ENCODE measurements around the gene PTPN1. TPM values are rescaled to one million over a fixed set of nuclear protein-coding genes. Genes with fewer than 3 reads are reported as not detected.

Gene PTPN1
- total RNA-seq, 2 experiments from 2014 or later: 79.0 to 92.8 TPM

DNA sequence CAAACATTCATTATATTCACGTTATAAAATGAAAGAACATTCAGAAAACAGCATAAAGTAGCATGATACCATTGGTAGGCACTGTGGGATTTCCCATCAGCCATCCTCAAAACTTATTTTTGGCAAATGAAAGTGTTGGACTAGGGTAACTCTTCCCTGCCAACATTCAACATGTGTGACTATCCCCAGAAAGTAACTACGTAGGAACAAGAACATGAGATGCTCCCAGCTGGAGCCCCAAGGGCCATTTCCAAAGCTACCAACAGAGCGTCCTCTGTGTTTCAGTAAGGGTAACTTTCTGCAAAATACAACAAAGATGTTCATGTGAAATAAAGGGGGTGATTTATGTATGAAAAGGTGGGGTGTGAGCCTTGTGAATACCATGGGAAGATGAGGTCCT is 28.4 kb upstream of the PTPN1 start:
- Mint-ChIP-seq H3K9me3 (ENCODE audit: low read depth) (no peaks in the 10 kb centered on the region), H3K4me3 (no peak overlapping the region), H3K36me3 (ENCODE audit: low read depth) (no peaks in the 10 kb centered on the region), H3K27ac (no peak overlapping the region), H3K27me3 (no peaks in the 10 kb centered on the region), H3K4me1 (peaks cover 34% of the 10 kb centered on the region)
- ATAC-seq (no peak), DNase-seq (no peak)
- POLR2A ChIA-PET: interaction anchor here (0.9 to 1.1 kb wide), 2 partner anchors 29 to 106 kb away, joined by 3 read pairs; no protein-coding TSS in a partner anchor
- intact Hi-C loops (cut with DNase I, micrococcal nuclease): no loop called here
- CTCF ChIA-PET: interaction anchor here (0.7 to 3.0 kb wide), 6 partner anchors 21 to 97 kb away, joined by 3 to 19 read pairs (median 6); no protein-coding TSS in a partner anchor

DNA sequence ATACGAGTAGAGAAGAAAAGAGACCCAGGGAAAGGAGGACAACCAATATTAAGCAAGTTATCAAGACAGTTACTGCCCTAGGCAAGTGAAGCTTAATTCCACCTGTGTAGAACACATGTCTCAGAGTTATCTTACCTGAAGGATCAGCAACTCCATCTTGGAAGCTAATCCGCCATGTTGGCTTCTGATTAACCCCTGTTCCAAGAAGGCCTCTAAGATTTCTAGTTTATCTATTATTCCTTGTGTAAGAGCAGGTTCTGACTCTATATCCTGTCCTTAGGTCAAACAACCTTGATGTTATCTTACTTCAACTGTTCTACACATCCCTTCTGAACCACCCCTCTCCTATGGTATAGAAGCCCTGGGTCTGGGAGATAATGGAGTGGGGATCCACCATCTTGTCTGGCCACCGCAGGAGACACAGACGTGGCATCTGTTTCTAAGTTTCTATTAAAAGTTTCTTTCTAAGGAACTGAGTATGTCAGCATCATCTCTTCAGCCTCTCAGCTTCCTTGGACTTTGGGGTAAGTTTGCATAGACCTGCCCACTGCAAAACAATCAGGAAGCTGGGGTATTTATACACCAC is 27.7 kb upstream of the PTPN1 start:
- CTCF ChIA-PET: interaction anchor here (0.6 to 3.0 kb wide), 13 partner anchors 9 to 97 kb away, joined by 3 to 19 read pairs (median 4); no protein-coding TSS in a partner anchor
- Mint-ChIP-seq H3K4me3 (no peak overlapping the region), H3K36me3 (ENCODE audit: low read depth) (no peaks in the 10 kb centered on the region), H3K27ac (peak overlapping the region; percentile 93), H3K4me1 (peaks cover 29% of the 10 kb centered on the region), H3K9me3 (ENCODE audit: low read depth) (no peaks in the 10 kb centered on the region), H3K27me3 (no peaks in the 10 kb centered on the region)
- ATAC-seq (no peak), DNase-seq (no peak)
- intact Hi-C loops (cut with DNase I, micrococcal nuclease): no loop called here
- POLR2A ChIA-PET: interaction anchor here (1.1 kb wide), 1 partner anchor 106 kb away, joined by 3 read pairs; no protein-coding TSS in a partner anchor

DNA sequence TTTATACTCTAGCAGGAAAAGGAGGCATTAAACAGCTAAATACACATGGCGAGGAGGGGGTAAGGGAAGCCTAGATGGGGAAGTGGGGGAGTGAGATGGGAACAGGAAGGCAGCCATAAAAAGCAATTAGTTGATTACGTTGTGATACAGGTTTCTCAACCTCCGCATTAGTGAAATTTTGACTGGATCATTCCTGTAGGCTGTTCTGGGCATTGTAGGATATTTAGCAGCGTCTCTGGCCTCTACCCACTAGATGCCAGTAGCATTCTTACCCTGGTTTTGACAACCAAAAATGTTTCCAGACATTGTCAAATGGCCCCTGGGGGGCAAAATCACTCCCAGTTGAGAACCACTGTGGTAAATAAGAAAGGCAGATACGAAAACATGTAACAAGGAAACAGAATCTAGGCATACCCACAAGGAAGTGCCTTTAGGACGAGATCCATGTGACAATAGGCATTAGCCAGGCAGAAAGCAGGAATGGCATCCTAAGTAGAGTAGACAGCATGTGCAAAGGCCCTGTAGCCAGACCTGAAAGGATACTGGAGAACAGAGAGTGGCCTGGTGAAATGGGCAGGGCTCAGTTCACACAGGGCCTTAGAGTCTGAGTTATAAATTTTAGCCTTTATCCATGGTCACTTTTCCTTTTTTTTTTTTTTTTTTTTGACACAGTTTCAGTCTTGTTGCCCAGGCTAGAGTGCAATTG is 25.8 kb upstream of the PTPN1 start:
- Mint-ChIP-seq H3K27ac (peak overlapping the region; percentile 93), H3K9me3 (ENCODE audit: low read depth) (no peaks in the 10 kb centered on the region), H3K27me3 (no peaks in the 10 kb centered on the region), H3K36me3 (ENCODE audit: low read depth) (no peaks in the 10 kb centered on the region), H3K4me1 (peaks cover 30% of the 10 kb centered on the region), H3K4me3 (peak overlapping the region; percentile 73)
- CTCF ChIA-PET: interaction anchor here (0.6 to 2.0 kb wide), 14 partner anchors 8 to 397 kb away, joined by 3 to 12 read pairs (median 3); partner anchors contain the start of gene PTPN1
- ATAC-seq (no peak), DNase-seq (peak; percentile 15)
- intact Hi-C loops (cut with DNase I, micrococcal nuclease): no loop called here
- POLR2A ChIA-PET: interaction anchor here (0.7 to 0.8 kb wide), 3 partner anchors 8 to 78 kb away, joined by 3 to 5 read pairs (median 4); no protein-coding TSS in a partner anchor

DNA sequence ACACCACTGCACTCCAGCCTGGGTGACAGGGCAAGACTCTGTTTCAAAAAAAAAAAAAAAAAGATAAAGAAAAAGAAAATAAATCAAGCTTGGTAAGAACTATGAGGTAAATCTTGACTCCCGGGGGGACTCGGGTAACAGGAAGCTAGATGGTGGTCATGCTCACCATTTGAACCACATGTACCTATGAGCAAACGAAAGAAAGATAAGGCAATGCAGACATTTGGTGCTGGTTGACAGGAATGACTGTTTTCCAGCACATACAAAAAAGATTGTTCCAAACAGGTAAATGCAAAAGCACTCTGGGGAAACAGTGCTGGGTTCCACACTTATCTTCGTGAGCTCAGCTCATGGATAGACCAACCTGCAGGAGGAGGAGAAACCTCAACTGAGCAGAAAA is 22.8 kb upstream of the PTPN1 start:
- Mint-ChIP-seq H3K4me1 (peaks cover 33% of the 10 kb centered on the region), H3K36me3 (ENCODE audit: low read depth) (no peaks in the 10 kb centered on the region), H3K27ac (peak overlapping the region; percentile 38), H3K9me3 (ENCODE audit: low read depth) (no peaks in the 10 kb centered on the region), H3K27me3 (no peaks in the 10 kb centered on the region), H3K4me3 (no peak overlapping the region)
- ATAC-seq: peak; percentile 47
- intact Hi-C loops (cut with DNase I, micrococcal nuclease): no loop called here
- POLR2A ChIA-PET: interaction anchor here (0.6 to 1.3 kb wide), 5 partner anchors 24 to 136 kb away, joined by 3 to 7 read pairs (median 5); partner anchors contain the start of gene PTPN1
- CTCF ChIA-PET: interaction anchor here (0.9 to 1.5 kb wide), 3 partner anchors 63 to 88 kb away, joined by 3 to 5 read pairs (median 4); no protein-coding TSS in a partner anchor
- peak; percentile 43 for DNase-seq

DNA sequence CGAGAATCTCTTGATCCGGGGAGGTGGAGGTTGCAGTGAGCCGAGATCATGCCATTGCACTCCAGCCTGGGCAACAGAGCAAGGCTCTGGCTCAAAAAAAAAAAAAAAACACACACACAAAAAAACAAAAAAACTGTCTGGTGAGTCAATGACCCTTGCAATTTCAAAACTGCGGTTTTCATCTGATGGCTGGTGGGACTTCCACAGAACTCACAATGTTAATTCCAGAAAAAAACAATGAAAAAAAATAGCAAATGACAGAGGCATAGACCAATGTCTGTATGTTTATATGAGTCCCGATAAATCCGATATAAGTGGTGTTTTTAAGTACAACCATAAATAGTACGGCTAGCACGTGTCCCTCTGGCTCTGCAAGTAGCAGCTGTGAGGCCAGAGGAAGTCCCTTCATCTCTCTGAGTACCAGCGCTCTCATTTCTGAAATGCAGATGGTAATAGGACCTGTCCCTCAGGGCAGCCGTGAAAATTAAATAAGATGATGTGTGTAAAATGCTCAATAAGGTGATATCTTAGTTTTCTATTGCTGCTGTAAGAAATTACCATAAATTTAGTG is 21.9 kb upstream of the PTPN1 start:
- ChIA-PET CTCF (interaction anchor here (0.6 to 1.0 kb wide), 3 partner anchors 8 to 62 kb away, joined by 3 to 5 read pairs (median 3); no protein-coding TSS in a partner anchor), POLR2A (interaction anchor here (0.9 to 1.3 kb wide), 3 partner anchors 23 to 29 kb away, joined by 4 to 5 read pairs (median 5); partner anchors contain the start of gene PTPN1)
- peaks cover 35% of the 10 kb centered on the region for H3K4me1 Mint-ChIP-seq
- H3K9me3 Mint-ChIP-seq (ENCODE audit: low read depth): no peaks in the 10 kb centered on the region
- no peak for ATAC-seq
- H3K36me3 Mint-ChIP-seq (ENCODE audit: low read depth): no peaks in the 10 kb centered on the region
- no peak overlapping the region for H3K4me3 Mint-ChIP-seq
- no peak for DNase-seq
- intact Hi-C loops (cut with DNase I, micrococcal nuclease): no loop called here
- no peaks in the 10 kb centered on the region for H3K27me3 Mint-ChIP-seq
- H3K27ac Mint-ChIP-seq: peak overlapping the region; percentile 4

DNA sequence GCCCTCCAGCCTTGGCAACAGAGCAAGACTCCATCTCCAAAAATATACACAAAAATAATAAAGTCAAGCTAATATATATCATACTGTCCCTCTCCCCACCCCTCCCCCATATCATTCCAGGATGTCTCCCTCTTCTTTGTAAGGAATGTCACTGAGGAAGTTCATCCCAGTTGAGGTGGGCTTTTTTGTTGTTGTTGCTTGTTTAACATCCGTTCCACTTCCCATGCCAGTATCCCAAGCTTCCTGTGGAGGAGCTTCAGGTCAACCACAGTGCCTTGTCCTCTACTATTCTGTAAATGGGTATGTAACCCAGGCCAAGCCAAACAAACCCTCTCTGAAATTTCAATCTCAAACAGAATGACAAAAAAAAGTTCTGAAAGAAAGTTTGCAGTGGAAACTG is 19.0 kb upstream of the PTPN1 start:
- H3K9me3 Mint-ChIP-seq (ENCODE audit: low read depth): no peaks in the 10 kb centered on the region
- ChIA-PET CTCF (interaction anchor here (0.6 to 1.5 kb wide), 5 partner anchors 71 to 388 kb away, joined by 3 to 5 read pairs (median 3); no protein-coding TSS in a partner anchor), POLR2A (no interaction called here)
- no peaks in the 10 kb centered on the region for H3K27me3 Mint-ChIP-seq
- peaks cover 36% of the 10 kb centered on the region for H3K4me1 Mint-ChIP-seq
- no peak overlapping the region for H3K4me3 Mint-ChIP-seq
- H3K27ac Mint-ChIP-seq: no peak overlapping the region
- H3K36me3 Mint-ChIP-seq (ENCODE audit: low read depth): no peaks in the 10 kb centered on the region
- intact Hi-C loops (cut with DNase I, micrococcal nuclease): loop anchor here in 1 of 2 experiments (5.0 kb wide), 1 partner anchor 571 kb away; no protein-coding TSS in a partner anchor
- ATAC-seq (no peak), DNase-seq (no peak)

DNA sequence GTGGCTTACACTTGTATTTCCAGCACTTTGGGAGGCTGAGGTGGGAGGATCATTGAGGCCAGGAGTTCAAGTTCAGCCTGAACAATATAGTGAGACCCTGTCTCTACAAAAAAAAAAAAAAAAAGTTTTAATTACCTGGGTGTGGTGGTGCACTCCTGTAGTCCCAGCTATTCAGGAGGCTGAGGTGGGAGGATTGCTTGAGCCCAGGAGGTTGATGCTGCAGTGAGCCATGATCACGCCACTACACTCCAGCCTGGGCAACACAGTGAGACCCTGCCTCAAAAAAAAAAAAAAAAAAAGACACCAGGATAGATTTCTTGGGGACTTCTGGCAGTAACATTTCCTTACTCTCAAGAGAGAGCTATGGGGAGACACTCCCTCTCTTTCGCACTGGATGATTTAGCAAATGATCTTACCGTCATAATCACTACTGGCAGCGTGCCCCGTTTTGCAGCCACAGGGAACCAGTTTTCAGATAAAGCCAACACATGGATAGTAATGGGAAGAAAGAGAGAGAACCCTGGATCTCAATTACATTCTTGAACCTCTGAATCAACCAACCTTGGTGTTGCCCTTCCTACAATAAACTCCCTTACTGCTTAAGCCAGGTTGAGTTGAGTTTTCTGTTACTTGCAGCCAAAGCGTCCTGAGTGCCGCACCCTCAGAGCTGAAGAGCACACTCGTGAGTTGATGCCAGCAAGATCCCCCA is 18.1 kb upstream of the PTPN1 start:
- DNase-seq: no peak
- ChIA-PET CTCF (interaction anchor here (0.8 to 2.1 kb wide), 6 partner anchors 8 to 96 kb away, joined by 3 to 5 read pairs (median 4); no protein-coding TSS in a partner anchor), POLR2A (interaction anchor here (1.2 kb wide), 1 partner anchor 8 kb away, joined by 3 read pairs; no protein-coding TSS in a partner anchor)
- Mint-ChIP-seq H3K27me3 (no peaks in the 10 kb centered on the region), H3K36me3 (ENCODE audit: low read depth) (no peaks in the 10 kb centered on the region), H3K4me1 (peaks cover 36% of the 10 kb centered on the region), H3K4me3 (no peak overlapping the region), H3K9me3 (ENCODE audit: low read depth) (no peaks in the 10 kb centered on the region), H3K27ac (peak overlapping the region; percentile 95)
- intact Hi-C loops (cut with DNase I, micrococcal nuclease): loop anchor here in 1 of 2 experiments (5.0 kb wide), 1 partner anchor 570 kb away; no protein-coding TSS in a partner anchor
- ATAC-seq: no peak

DNA sequence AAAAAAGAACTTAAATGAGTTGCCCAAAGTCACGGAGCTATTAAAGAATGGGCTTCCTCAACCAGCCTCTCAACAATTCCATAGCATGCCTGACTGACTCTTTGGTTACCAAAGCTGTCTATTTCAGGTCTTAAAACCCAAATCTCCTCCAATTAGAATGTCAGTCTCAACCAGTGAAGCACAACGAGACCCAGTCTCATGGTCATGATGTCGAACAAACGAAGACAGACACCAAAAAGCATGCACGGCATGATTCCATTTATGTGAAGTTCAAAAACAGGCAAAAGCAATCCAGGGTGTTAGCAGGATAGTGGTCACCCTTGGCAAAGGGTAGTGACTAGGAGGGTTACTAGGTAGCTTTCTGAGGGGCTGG is 16.3 kb upstream of the PTPN1 start:
- Mint-ChIP-seq H3K4me3 (no peak overlapping the region), H3K4me1 (peaks cover 23% of the 10 kb centered on the region), H3K36me3 (ENCODE audit: low read depth) (no peaks in the 10 kb centered on the region), H3K27ac (peak overlapping the region; percentile 95), H3K9me3 (ENCODE audit: low read depth) (no peaks in the 10 kb centered on the region), H3K27me3 (no peaks in the 10 kb centered on the region)
- DNase-seq: no peak
- intact Hi-C loops (cut with DNase I, micrococcal nuclease): loop anchor here (1.0 to 5.0 kb wide), 3 partner anchors 16 to 568 kb away; partner anchors contain the start of gene PTPN1 (in 2 of the 2)
- ChIA-PET POLR2A (interaction anchor here (0.6 to 0.7 kb wide), 3 partner anchors 41 to 385 kb away, joined by 3 to 4 read pairs (median 3); no protein-coding TSS in a partner anchor), CTCF (interaction anchor here (0.7 to 1.5 kb wide), 9 partner anchors 9 to 102 kb away, joined by 3 to 7 read pairs (median 4); partner anchors contain the start of gene PTPN1)
- ATAC-seq: no peak

DNA sequence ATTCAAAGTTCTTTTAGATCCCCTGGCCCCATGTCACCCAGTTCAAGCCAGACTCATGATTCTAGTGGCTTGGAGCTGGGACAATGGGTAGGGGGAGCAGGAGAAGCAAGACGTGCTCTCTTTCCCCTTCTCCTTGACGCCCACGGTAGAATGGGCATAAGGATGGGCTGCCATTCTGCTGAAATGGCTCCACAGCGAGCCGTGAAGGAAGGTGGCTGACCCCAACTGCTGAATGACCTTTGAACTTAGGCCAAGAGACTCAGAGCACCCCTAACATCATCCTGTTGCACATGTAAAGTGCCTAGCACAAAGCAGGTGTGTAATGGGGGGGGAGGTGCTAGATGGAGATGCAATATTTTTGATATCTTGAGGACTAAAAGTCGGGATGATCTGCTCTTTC is 15.8 kb upstream of the PTPN1 start:
- no peaks in the 10 kb centered on the region for H3K27me3 Mint-ChIP-seq
- DNase-seq: no peak
- intact Hi-C loops (cut with DNase I, micrococcal nuclease): loop anchor here in 1 of 2 experiments (5.0 kb wide), 1 partner anchor 568 kb away; no protein-coding TSS in a partner anchor
- H3K27ac Mint-ChIP-seq: no peak overlapping the region
- no peaks in the 10 kb centered on the region for H3K9me3 Mint-ChIP-seq (ENCODE audit: low read depth)
- ChIA-PET POLR2A (no interaction called here), CTCF (interaction anchor here (1.3 to 1.5 kb wide), 4 partner anchors 8 to 94 kb away, joined by 3 to 7 read pairs (median 6); no protein-coding TSS in a partner anchor)
- no peaks in the 10 kb centered on the region for H3K36me3 Mint-ChIP-seq (ENCODE audit: low read depth)
- no peak for ATAC-seq
- H3K4me1 Mint-ChIP-seq: peaks cover 22% of the 10 kb centered on the region
- no peak overlapping the region for H3K4me3 Mint-ChIP-seq

DNA sequence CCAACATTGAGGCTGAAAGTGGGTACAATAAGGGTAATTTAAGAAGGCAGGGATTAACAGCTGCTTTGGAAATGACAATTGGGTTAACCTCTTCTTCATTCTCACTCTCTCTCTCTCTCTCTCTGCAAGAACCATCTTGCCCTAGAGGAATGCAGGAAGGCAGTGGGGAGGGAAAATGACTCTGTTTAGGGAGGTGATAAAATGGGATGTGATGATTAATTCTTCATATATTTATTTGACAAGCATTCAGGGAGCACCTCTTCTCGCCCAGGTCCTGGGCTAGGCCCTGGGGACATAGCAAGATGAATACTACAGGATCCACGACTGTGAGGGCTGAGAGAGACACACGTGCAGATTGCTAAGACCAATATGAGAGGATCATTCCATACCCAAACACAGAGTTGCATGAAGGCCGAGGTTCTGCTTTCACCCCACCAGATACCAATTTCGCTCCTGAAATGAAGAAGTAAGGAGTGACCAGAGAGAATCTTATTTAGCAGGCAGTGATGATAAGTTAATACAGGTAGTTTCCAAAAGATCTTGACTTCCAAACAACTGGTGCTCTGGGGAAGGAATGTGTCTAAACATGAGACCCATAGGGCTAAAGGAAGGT is 13.3 kb upstream of the PTPN1 start:
- intact Hi-C loops (cut with DNase I, micrococcal nuclease): no loop called here
- H3K27me3 Mint-ChIP-seq: no peaks in the 10 kb centered on the region
- CTCF ChIA-PET: interaction anchor here (0.6 to 0.8 kb wide), 2 partner anchors 9 to 13 kb away, joined by 3 to 4 read pairs; no protein-coding TSS in a partner anchor
- H3K9me3 Mint-ChIP-seq (ENCODE audit: low read depth): no peaks in the 10 kb centered on the region
- no peak for ATAC-seq
- H3K4me1 Mint-ChIP-seq: peaks cover 22% of the 10 kb centered on the region
- no peaks in the 10 kb centered on the region for H3K36me3 Mint-ChIP-seq (ENCODE audit: low read depth)
- no peak overlapping the region for H3K4me3 Mint-ChIP-seq
- no peak for DNase-seq
- H3K27ac Mint-ChIP-seq: no peak overlapping the region
- POLR2A ChIA-PET: interaction anchor here (0.6 kb wide), 1 partner anchor 259 kb away, joined by 4 read pairs; no protein-coding TSS in a partner anchor

All from activated CD4-positive, alpha-beta T cell treated with anti-CD3 and anti-CD28 coated beads for 36 hours (primary cell).